Skeletal muscle tissue (tissue), 4 donors: Measurements from ENCODE around the gene RIOK3. TPM values are rescaled to one million over a fixed set of nuclear protein-coding genes. Genes with fewer than 3 reads are reported as not detected.
"Not testable (repeated sequence)": the region's sequence is repeated elsewhere in the genome, so short reads cannot be mapped to it uniquely, and the experiment has no call there.

Experiments used
- H3K27ac ChIP-seq: one replicate; pipeline ENCODE4 v1.7.0; 2013; ENCODE audit warnings: mild to moderate bottlenecking, low read depth, low read length, inconsistent platforms
- H3K27me3 ChIP-seq, 3 donors: one replicate each; pipeline ENCODE4 v1.7.0; 2013; ENCODE audit warnings: low read length in 3 of 3; ENCODE audit not compliant: control insufficient read depth in 3 of 3, insufficient read depth in 3 of 3
- H3K36me3 ChIP-seq, 3 donors: one replicate each; pipeline ENCODE4 v1.7.0; 2013; ENCODE audit warnings: low read length in 3 of 3; ENCODE audit not compliant: control insufficient read depth in 3 of 3, insufficient read depth in 3 of 3
- H3K4me1 ChIP-seq, 3 donors: one replicate each; pipeline ENCODE4 v1.7.0; 2013; ENCODE audit warnings: low read length in 3 of 3, mild to moderate bottlenecking in 3 of 3; ENCODE audit not compliant: control insufficient read depth in 3 of 3, insufficient read depth in 3 of 3
- H3K4me3 ChIP-seq, 3 donors: one replicate each; pipeline ENCODE4 v1.7.0; 2013; ENCODE audit warnings: low read length in 3 of 3
- H3K9ac ChIP-seq, 3 donors: one replicate each; pipeline ENCODE4 v1.7.0; 2013; ENCODE audit warnings: low read length in 3 of 3, mild to moderate bottlenecking in 3 of 3, moderate library complexity in 2 of 3, low read depth in 1 of 3
- H3K9me3 ChIP-seq, 3 donors: one replicate each; pipeline ENCODE4 v1.7.0; 2013; ENCODE audit warnings: low read length in 3 of 3; ENCODE audit not compliant: control insufficient read depth in 3 of 3
- total RNA-seq: library from RNA; depleted of rRNA; stranded (reverse); fragments of >200 nt; gene quantifications from one replicate; pipeline ENCODE4 v1.2.3, GENCODE V29; 2014
- donor health status: Osteomylitis.

The RIOK3 gene
- total RNA-seq, 1 donor from 2014 or later: 55.3 TPM

- H3K4me1 ChIP-seq: peaks cover 13 to 24% (median 24%) of the 10 kb centered on the region in 3 donors
- peak overlapping the region; percentile 78 to 95 (median 86) for H3K9ac ChIP-seq
- peaks cover 0 to 9% (median 2%) of the 10 kb centered on the region in 3 donors for H3K36me3 ChIP-seq
- H3K27me3 ChIP-seq: no peaks in the 10 kb centered on the region
- no peaks in the 10 kb centered on the region for H3K9me3 ChIP-seq
- peak overlapping the region; percentile 77 to 88 (median 77) for H3K4me3 ChIP-seq
- peak overlapping the region; percentile 65 for H3K27ac ChIP-seq
These were observed 50.9 kb downstream of the RIOK3 start for GRCh38 chr18:23503963-23504344.

DNA sequence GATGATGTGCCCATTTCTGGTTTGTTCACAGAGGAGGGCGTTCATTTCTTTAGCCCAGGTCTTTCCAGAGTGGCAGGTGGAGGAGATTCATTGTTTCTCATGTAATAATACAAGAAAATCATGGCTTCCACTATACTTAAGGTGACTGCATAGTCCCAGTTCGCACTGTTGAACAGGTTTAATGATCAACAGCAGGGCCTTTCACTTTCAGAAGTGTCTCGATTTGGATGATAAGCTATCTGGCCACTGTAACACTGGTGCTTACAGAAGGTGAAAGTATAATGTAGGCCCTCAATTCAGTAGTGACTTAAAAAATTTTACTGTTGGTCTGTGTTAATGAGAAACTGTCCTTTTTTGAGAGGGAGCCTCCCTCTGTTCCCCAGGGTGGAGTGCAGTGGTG is 51.6 kb downstream of the RIOK3 start:
- Histone ChIP-seq H3K4me3 (peak overlapping the region in 1 of 3 donors; percentile 77), H3K9ac (peak overlapping the region in 1 of 3 donors; percentile 95), H3K9me3 (no peaks in the 10 kb centered on the region), H3K27me3 (no peaks in the 10 kb centered on the region), H3K36me3 (peaks cover 0 to 9% (median 2%) of the 10 kb centered on the region in 3 donors), H3K27ac (no peak overlapping the region), H3K4me1 (peaks cover 13 to 24% (median 24%) of the 10 kb centered on the region in 3 donors)

DNA sequence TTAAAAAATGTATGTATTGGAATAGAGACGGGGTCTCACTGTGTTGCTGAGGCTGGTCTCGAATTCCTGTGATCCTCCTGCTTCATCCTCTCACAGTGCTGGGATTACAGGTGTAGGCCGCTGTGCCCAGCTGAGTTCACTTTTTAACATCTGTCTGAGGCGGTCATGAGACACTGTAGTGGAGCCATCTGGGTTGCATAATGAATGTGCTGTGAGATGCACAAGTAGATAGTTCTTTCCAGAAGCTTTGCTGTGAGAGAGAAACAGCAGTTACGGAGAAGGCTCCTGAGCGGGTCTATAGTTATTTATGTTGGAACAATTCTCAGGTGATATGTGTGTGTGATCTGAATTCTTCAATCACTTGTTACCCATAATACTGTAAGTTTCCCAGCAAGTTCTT is 53.3 kb downstream of the RIOK3 start:
- Histone ChIP-seq H3K9ac (no peak overlapping the region), H3K4me1 (peaks cover 13 to 24% (median 24%) of the 10 kb centered on the region in 3 donors), H3K27me3 (no peaks in the 10 kb centered on the region), H3K9me3 (no peaks in the 10 kb centered on the region), H3K36me3 (peaks cover 5 to 14% (median 6%) of the 10 kb centered on the region in 3 donors), H3K4me3 (no peak overlapping the region), H3K27ac (no peak overlapping the region)

- H3K4me3 ChIP-seq, H3K27ac ChIP-seq, H3K9ac ChIP-seq, H3K4me1 ChIP-seq, H3K9me3 ChIP-seq, H3K27me3 ChIP-seq: not testable (repeated sequence)
- H3K36me3 ChIP-seq: peaks cover 8 to 11% (median 9%) of the 10 kb centered on the region in 3 donors
These were observed 57.8 kb downstream of the RIOK3 start for GRCh38 chr18:23510923-23511322.

DNA sequence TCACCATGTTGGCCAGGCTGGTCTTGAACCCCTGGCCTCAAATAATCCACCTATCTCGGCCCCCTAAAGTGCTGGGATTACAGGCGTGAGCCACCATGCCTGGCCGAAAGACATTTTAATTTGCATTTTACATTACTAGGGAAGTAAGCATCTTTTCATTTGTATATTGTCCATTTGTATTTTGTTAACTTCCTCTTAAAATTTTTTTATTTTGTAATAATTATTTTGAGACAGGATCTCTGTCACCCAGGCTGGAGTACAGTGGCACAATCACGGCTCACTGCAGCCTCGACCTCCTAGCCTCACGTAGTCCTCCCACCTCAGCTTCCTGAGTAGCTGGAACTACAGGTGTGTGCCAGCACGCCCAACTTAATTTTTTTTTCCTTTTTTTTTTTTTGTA is 59.1 kb downstream of the RIOK3 start:
- H3K4me3 ChIP-seq, H3K27ac ChIP-seq, H3K27me3 ChIP-seq, H3K4me1 ChIP-seq, H3K9ac ChIP-seq, H3K9me3 ChIP-seq: not testable (repeated sequence)
- H3K36me3 ChIP-seq: peaks cover 9 to 12% (median 11%) of the 10 kb centered on the region in 3 donors

DNA sequence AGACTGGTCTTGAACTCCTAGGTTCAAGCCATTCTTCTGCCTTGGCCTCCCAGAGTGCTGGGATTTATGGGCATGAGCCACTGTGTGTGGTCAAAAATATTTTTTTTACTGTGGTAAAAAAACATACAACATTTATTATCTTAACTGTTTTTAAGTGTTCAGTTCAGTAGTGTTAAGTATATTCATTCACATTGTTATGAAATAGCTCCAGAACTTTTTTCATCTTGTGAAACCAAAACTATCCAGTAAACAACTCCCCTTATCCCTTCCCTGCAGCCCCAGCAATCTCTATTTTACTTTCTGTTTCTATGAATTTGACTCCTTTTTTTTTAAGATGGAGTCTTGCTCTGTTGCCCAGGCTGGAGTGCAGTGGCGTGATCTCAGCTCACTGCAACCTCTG is 59.6 kb downstream of the RIOK3 start:
- H3K9ac ChIP-seq: no peak overlapping the region
- H3K27me3 ChIP-seq: no peaks in the 10 kb centered on the region
- H3K4me1 ChIP-seq: no peaks in the 10 kb centered on the region
- no peaks in the 10 kb centered on the region for H3K9me3 ChIP-seq
- H3K27ac ChIP-seq: no peak overlapping the region
- H3K36me3 ChIP-seq: peaks cover 9 to 11% (median 10%) of the 10 kb centered on the region in 3 donors
- no peak overlapping the region for H3K4me3 ChIP-seq

DNA sequence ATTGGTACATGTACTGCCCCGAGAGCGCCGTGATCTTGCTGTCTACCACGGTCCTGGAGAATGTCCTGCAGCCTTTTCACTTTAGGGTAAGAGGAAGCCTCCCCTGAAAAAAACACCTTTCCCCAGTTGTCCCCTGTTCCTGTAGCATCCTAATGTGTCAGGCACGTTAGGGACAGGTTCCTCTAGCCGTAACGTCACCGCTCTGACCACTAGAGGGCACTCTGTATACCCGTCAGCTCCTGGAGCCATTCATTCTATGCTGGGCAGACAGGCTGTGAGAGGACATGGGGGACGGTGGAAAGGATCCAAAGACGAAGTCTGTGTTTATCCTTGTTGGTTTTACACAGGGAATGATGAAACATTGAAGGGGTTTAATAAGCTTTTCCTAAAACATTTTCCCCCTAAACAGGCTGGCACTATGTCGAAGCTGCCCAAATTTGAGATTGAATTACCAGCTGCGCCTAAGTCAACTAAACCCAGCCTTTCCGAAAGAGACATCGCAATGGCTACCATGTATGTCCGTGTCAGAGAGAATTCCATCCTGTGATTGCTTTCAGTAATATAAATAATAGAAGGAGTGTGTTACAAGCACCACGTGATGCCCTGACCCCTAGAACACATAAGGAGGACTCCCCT is 62.9 kb downstream of the RIOK3 start:
- Histone ChIP-seq H3K4me1 (no peaks in the 10 kb centered on the region), H3K9me3 (no peaks in the 10 kb centered on the region), H3K27ac (no peak overlapping the region), H3K27me3 (no peaks in the 10 kb centered on the region), H3K9ac (no peak overlapping the region), H3K36me3 (peaks cover 18 to 32% (median 24%) of the 10 kb centered on the region in 3 donors), H3K4me3 (no peak overlapping the region)

DNA sequence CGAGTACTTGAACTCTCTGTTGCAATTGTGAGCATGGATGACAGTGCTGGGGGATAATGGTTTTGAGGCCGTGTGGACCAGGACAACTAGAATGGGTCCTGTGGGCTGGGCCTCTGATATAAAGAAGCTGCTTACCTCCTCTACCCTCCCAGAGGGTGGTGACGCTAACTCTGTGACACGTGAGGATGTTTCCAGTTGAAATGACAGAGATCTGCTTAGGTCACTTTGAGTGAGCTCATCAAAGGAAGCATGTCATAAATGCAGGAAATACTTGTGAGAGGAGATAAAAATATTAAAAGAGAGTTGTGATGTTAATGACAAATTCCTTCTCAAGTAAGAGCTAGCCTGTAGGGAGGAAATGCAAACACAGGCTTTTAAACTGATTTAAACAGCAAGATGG is 66.6 kb downstream of the RIOK3 start:
- Histone ChIP-seq H3K9me3 (no peaks in the 10 kb centered on the region), H3K4me3 (no peak overlapping the region), H3K27me3 (no peaks in the 10 kb centered on the region), H3K9ac (no peak overlapping the region), H3K27ac (no peak overlapping the region), H3K4me1 (no peaks in the 10 kb centered on the region), H3K36me3 (peaks cover 42 to 62% (median 43%) of the 10 kb centered on the region in 3 donors)

GRCh38 chr18:23521271-23521670 is 68.2 kb downstream of the RIOK3 start:
- peaks cover 45 to 66% (median 50%) of the 10 kb centered on the region in 3 donors for H3K36me3 ChIP-seq
- no peak overlapping the region for H3K27ac ChIP-seq
- H3K9ac ChIP-seq: no peak overlapping the region

GRCh38 chr18:23521907-23522306 is 68.8 kb downstream of the RIOK3 start:
- Histone ChIP-seq H3K9ac (no peak overlapping the region), H3K27ac (no peak overlapping the region), H3K36me3 (peaks cover 52 to 69% (median 56%) of the 10 kb centered on the region in 3 donors), H3K4me3 (no peak overlapping the region), H3K4me1 (no peaks in the 10 kb centered on the region), H3K27me3 (no peaks in the 10 kb centered on the region), H3K9me3 (no peaks in the 10 kb centered on the region)

More at GRCh38 chr18:23521271-23521670, 68.2 kb downstream of the RIOK3 start:
- Histone ChIP-seq H3K4me3 (no peak overlapping the region), H3K9me3 (no peaks in the 10 kb centered on the region), H3K27me3 (no peaks in the 10 kb centered on the region), H3K4me1 (no peaks in the 10 kb centered on the region)
